H9 (cell line): ENCODE data around the gene ARHGAP11A. TPM values are rescaled to one million over a fixed set of nuclear protein-coding genes. Genes with fewer than 3 reads are reported as not detected.

Experiments used
- DNase-seq: peaks from one replicate; pipeline ENCODE4 v3.0.0-alpha.2; 2017
- H2AFZ ChIP-seq: one replicate; pipeline ENCODE4 v1.6.1; 2013; ENCODE audit warnings: mild to moderate bottlenecking, low read length, control low read depth, moderate library complexity
- H2AK5ac ChIP-seq: 2 replicates; pipeline ENCODE4 v1.6.1; 2013; ENCODE audit warnings: low read length, control low read depth, mixed read lengths; ENCODE audit not compliant: insufficient read length
- H2BK120ac ChIP-seq: one replicate; pipeline ENCODE4 v1.6.1; 2013; ENCODE audit warnings: low read depth, mild to moderate bottlenecking, low read length, control low read depth, inconsistent platforms; ENCODE audit not compliant: poor library complexity, severe bottlenecking
- H2BK12ac ChIP-seq: 2 replicates; pipeline ENCODE4 v1.6.1; 2013; ENCODE audit warnings: low read length, control low read depth, mixed read lengths, low read depth; ENCODE audit not compliant: insufficient read length
- H2BK15ac ChIP-seq: 2 replicates; pipeline ENCODE4 v1.6.1; 2013; ENCODE audit warnings: low read depth, low read length, control low read depth
- H2BK20ac ChIP-seq: one replicate; pipeline ENCODE4 v1.6.1; 2013; ENCODE audit warnings: low read depth, mild to moderate bottlenecking, low read length, control low read depth, inconsistent platforms; ENCODE audit not compliant: poor library complexity, severe bottlenecking
- H2BK5ac ChIP-seq: 2 replicates; pipeline ENCODE4 v1.6.1; 2013; ENCODE audit warnings: low read length, control low read depth, mixed read lengths; ENCODE audit not compliant: insufficient read length
- H3K14ac ChIP-seq: 2 replicates; pipeline ENCODE4 v1.6.1; 2013; ENCODE audit warnings: low read length, control low read depth; ENCODE audit not compliant: insufficient read depth
- H3K18ac ChIP-seq: 2 replicates; pipeline ENCODE4 v1.6.1; 2013; ENCODE audit warnings: low read depth, mild to moderate bottlenecking, mixed read lengths, low read length, control low read depth; ENCODE audit not compliant: insufficient read length
- H3K23ac ChIP-seq: 2 replicates; pipeline ENCODE4 v1.6.1; 2013; ENCODE audit warnings: low read length, control low read depth, mixed read lengths, low read depth; ENCODE audit not compliant: insufficient read length
- H3K23me2 ChIP-seq: 2 replicates; pipeline ENCODE4 v1.6.1; 2013; ENCODE audit warnings: low read depth, mild to moderate bottlenecking, mixed read lengths, low read length, control low read depth; ENCODE audit not compliant: insufficient read length, poor library complexity, severe bottlenecking
- H3K27ac ChIP-seq: 2 replicates; pipeline ENCODE4 v1.5.1; 2013; ENCODE audit warnings: low read length, control low read depth, mixed read lengths, low read depth; ENCODE audit not compliant: insufficient read length
- H3K27me3 ChIP-seq: 2 replicates; pipeline ENCODE4 v1.6.1; 2013; ENCODE audit warnings: low read length, control low read depth, inconsistent platforms; ENCODE audit not compliant: insufficient read depth
- H3K4ac ChIP-seq: 2 replicates; pipeline ENCODE4 v1.6.1; 2013; ENCODE audit warnings: low read depth, mild to moderate bottlenecking, control low read depth, inconsistent platforms, low read length, moderate library complexity
- H3K4me1 ChIP-seq: 2 replicates; pipeline ENCODE4 v1.6.1; 2013; ENCODE audit warnings: low read length, control low read depth, inconsistent platforms; ENCODE audit not compliant: insufficient read depth
- H3K4me2 ChIP-seq: 2 replicates; pipeline ENCODE4 v1.6.1; 2013; ENCODE audit warnings: low read length, control low read depth, mixed read lengths; ENCODE audit not compliant: insufficient read length, insufficient read depth
- H3K56ac ChIP-seq: 2 replicates; pipeline ENCODE4 v1.6.1; 2013; ENCODE audit warnings: low read depth, mild to moderate bottlenecking, mixed read lengths, low read length, control low read depth; ENCODE audit not compliant: insufficient read length
- H3K79me1 ChIP-seq: 2 replicates; pipeline ENCODE4 v1.6.1; 2013; ENCODE audit warnings: low read depth, mild to moderate bottlenecking, moderate library complexity, low read length, control low read depth, inconsistent platforms; ENCODE audit not compliant: insufficient read depth, poor library complexity, severe bottlenecking
- H3K79me2 ChIP-seq: 2 replicates; pipeline ENCODE4 v1.6.1; 2013; ENCODE audit warnings: low read length, control low read depth, inconsistent platforms; ENCODE audit not compliant: insufficient read depth
- H3K9ac ChIP-seq: 2 replicates; pipeline ENCODE4 v1.6.1; 2013; ENCODE audit warnings: low read length, control low read depth, mixed read lengths; ENCODE audit not compliant: insufficient read length; ENCODE audit errors: extremely low read depth
- H3K9me3 ChIP-seq: one replicate; pipeline ENCODE4 v1.6.1; 2013; ENCODE audit warnings: low read depth, low read length, inconsistent platforms; ENCODE audit not compliant: control insufficient read depth
- H3T11ph ChIP-seq: one replicate; pipeline ENCODE4 v1.6.1; 2013; ENCODE audit warnings: mild to moderate bottlenecking, low read length, control low read depth, inconsistent platforms
- H4K20me1 ChIP-seq: one replicate; pipeline ENCODE4 v1.6.1; 2013; ENCODE audit not compliant: control insufficient read depth, insufficient read length, insufficient read depth
- H4K5ac ChIP-seq: 2 replicates; pipeline ENCODE4 v1.6.1; 2013; ENCODE audit warnings: low read depth, mild to moderate bottlenecking, mixed read lengths, low read length, control low read depth; ENCODE audit not compliant: insufficient read length
- H4K8ac ChIP-seq: replicated peaks from 2 replicates; pipeline ENCODE4 v1.6.1; 2013; ENCODE audit warnings: low read length, control low read depth, mixed read lengths, low read depth; ENCODE audit not compliant: insufficient read length
- H4K91ac ChIP-seq: 2 replicates; pipeline ENCODE4 v1.6.1; 2013; ENCODE audit warnings: low read depth, mild to moderate bottlenecking, moderate library complexity, mixed read lengths, low read length, control low read depth; ENCODE audit not compliant: insufficient read length
- H3K27ac Mint-ChIP-seq, 3 experiments: 2 replicates in 2 of 3; 3 replicates in 1 of 3; pipeline ENCODE4 v1.8.0; 2020 to 2021; ENCODE audit warnings: mixed read lengths in 3 of 3, mild to moderate bottlenecking in 1 of 3, moderate library complexity in 1 of 3
- H3K27me3 Mint-ChIP-seq: 2 replicates; pipeline ENCODE4 v1.8.0; 2021; ENCODE audit warnings: low read depth, mild to moderate bottlenecking, moderate library complexity, mixed read lengths
- H3K36me3 Mint-ChIP-seq, 3 experiments: 2 replicates in 2 of 3; 3 replicates in 1 of 3; pipeline ENCODE4 v1.8.0; 2020 to 2021; ENCODE audit warnings: low read depth in 3 of 3, mixed read lengths in 3 of 3; ENCODE audit not compliant: insufficient read depth in 1 of 3
- H3K4me1 Mint-ChIP-seq, 2 experiments: 2 replicates each; pipeline ENCODE4 v1.8.0; 2020; ENCODE audit warnings: mixed read lengths in 2 of 2
- H3K4me3 Mint-ChIP-seq, 2 experiments: 2 replicates in 1 of 2; 3 replicates in 1 of 2; pipeline ENCODE4 v1.8.0; 2020 to 2021; ENCODE audit warnings: mild to moderate bottlenecking in 2 of 2, mixed read lengths in 2 of 2, moderate library complexity in 1 of 2
- H3K9me3 Mint-ChIP-seq, 2 experiments: 2 replicates in 1 of 2; 3 replicates in 1 of 2; pipeline ENCODE4 v1.8.0; 2020; ENCODE audit warnings: mild to moderate bottlenecking in 2 of 2, mixed read lengths in 2 of 2, moderate library complexity in 1 of 2
- WGBS: extraction: QIAGEN DNeasy Blood & Tissue Kit; methylation state at CpG from one replicate; pipeline ENCODE4 v1.1.7; 2013; ENCODE audit warnings: missing lambda C conversion rate, low lambda C conversion rate, mixed read lengths; ENCODE audit not compliant: insufficient read length; ENCODE audit errors: extremely low coverage; 5-methylcytosine and 5-hydroxymethylcytosine counted together
- total RNA-seq: library from RNA; stranded (reverse); gene quantifications from 2 replicates; pipeline ENCODE4 v1.2.1, GENCODE V29; 2021
- TF ChIP-seq, protein P1 (sequence below): fragments of 200-600 bp; sonication (generic); conservative IDR thresholded peaks from 3 replicates; pipeline ENCODE4 v1.8.0; 2021; ENCODE audit warnings: antibody characterized with exemption, mild to moderate bottlenecking

Gene ARHGAP11A
- total RNA-seq, 1 experiment from 2014 or later = 94.4 TPM

DNA sequence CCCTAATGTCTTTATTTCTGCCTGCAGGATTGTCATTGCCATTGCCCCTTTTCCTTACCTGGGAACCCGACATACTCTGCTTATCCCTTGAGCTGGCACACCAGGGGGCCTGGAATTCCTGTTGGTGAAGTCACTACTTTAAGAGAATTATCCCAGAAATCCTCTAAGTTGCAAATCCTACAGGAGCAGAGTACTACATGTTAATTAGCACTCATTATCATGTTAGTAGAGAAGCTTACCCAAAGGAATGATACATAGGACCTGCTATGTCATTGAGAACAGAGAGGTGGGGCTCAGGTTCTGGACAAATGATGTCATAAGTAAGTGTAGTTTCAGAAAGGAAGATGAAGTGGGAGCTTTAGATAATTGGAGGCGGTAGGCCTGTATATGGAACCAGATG lies 53.6 kb downstream of the ARHGAP11A start:
- Histone ChIP-seq H3K79me1 (no peaks in the 10 kb centered on the region), H3K23ac (no peak overlapping the region), H3K4ac (no peak overlapping the region), H3K79me2 (no peaks in the 10 kb centered on the region), H2BK120ac (no peak overlapping the region), H2BK5ac (no peak overlapping the region), H3K23me2 (no peaks in the 10 kb centered on the region), H3K4me2 (no peak overlapping the region), H4K5ac (no peak overlapping the region), H3K9me3 (no peaks in the 10 kb centered on the region), H2BK20ac (no peak overlapping the region), H3T11ph (no peak overlapping the region), H4K91ac (no peak overlapping the region), H2AFZ (no peak overlapping the region), H2BK15ac (no peak overlapping the region), H3K9ac (no peak overlapping the region), H3K14ac (no peak overlapping the region), H4K20me1 (no peaks in the 10 kb centered on the region), H2AK5ac (no peak overlapping the region), H4K8ac (no peak overlapping the region), H3K56ac (no peak overlapping the region), H3K4me1 (peaks cover 9% of the 10 kb centered on the region), H3K27me3 (no peaks in the 10 kb centered on the region), H3K18ac (no peak overlapping the region), H2BK12ac (no peak overlapping the region), H3K27ac (no peak overlapping the region)
- Mint-ChIP-seq H3K27ac (peak overlapping the region in 2 of 3 experiments; percentile 67 to 86; a peak in 6 of 7 replicates), H3K9me3 (no peaks in the 10 kb centered on the region), H3K36me3 (no peaks in the 10 kb centered on the region), H3K27me3 (no peaks in the 10 kb centered on the region; the same call in none of the 2 replicates), H3K4me3 (no peak overlapping the region), H3K4me1 (peaks cover 49 to 51% of the 10 kb centered on the region in 2 experiments)
- peak; percentile 77 for DNase-seq
- TF ChIP-seq, protein P1, sequence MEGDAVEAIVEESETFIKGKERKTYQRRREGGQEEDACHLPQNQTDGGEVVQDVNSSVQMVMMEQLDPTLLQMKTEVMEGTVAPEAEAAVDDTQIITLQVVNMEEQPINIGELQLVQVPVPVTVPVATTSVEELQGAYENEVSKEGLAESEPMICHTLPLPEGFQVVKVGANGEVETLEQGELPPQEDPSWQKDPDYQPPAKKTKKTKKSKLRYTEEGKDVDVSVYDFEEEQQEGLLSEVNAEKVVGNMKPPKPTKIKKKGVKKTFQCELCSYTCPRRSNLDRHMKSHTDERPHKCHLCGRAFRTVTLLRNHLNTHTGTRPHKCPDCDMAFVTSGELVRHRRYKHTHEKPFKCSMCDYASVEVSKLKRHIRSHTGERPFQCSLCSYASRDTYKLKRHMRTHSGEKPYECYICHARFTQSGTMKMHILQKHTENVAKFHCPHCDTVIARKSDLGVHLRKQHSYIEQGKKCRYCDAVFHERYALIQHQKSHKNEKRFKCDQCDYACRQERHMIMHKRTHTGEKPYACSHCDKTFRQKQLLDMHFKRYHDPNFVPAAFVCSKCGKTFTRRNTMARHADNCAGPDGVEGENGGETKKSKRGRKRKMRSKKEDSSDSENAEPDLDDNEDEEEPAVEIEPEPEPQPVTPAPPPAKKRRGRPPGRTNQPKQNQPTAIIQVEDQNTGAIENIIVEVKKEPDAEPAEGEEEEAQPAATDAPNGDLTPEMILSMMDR = no peak
- WGBS = no CpG with 5 or more reads among the region's 2 CpGs
